Pancreas (tissue), 10 donors: ENCODE data around the gene ACSF3. TPM values are rescaled to one million over a fixed set of nuclear protein-coding genes. Genes with fewer than 3 reads are reported as not detected.
"Not testable (repeated sequence)": the region's sequence is repeated elsewhere in the genome, so short reads cannot be mapped to it uniquely, and the experiment has no call there.

Experiments used
- ATAC-seq, 4 donors: fragments of 200-7000 bp; cut with Tn5 transposase; one replicate each; pipeline versions ENCODE4 v1.8.0 to v1.9.1; 2020; ENCODE audit warnings: mild to moderate bottlenecking in 4 of 4, moderate library complexity in 4 of 4
- DNase-seq, 6 donors: peaks; one replicate each; pipeline ENCODE4 v3.0.0-alpha.2; 2020
- FAIRE-seq: peaks from 2 replicates; lab custom pipeline; 2012; peaks lifted over from hg19 to GRCh38; lab: Jason Lieb, UNC
- H3K27ac ChIP-seq, 4 donors: fragments of 200-600 bp; sonication (generic); 1 replicate in 3 of 4; 2 replicates in 1 of 4; pipeline versions ENCODE4 v1.5.0 to v1.8.0; 2020
- H3K27me3 ChIP-seq, 4 donors: fragments of 200-600 bp; one replicate each; pipeline ENCODE4 v1.8.0; 2021
- H3K36me3 ChIP-seq, 3 donors: fragments of 200-600 bp; sonication (generic) in 1 of 3; one replicate each; pipeline versions ENCODE4 v1.5.0 to v1.8.0; 2020 to 2021
- H3K4me1 ChIP-seq, 3 donors: fragments of 200-600 bp; one replicate each; pipeline ENCODE4 v1.8.0; 2021
- H3K4me3 ChIP-seq, 4 donors: fragments of 200-600 bp; sonication (generic) in 2 of 4; one replicate each; pipeline versions ENCODE4 v1.5.0 to v1.8.0; 2020 to 2021
- H3K9me3 ChIP-seq, 4 donors: fragments of 200-600 bp; one replicate each; pipeline ENCODE4 v1.8.0; 2021
- WGBS, 2 donors: extraction: QIAGEN DNeasy Blood & Tissue Kit; methylation state at CpG; one replicate each; pipeline ENCODE4 v1.1.7; 2013; 5-methylcytosine and 5-hydroxymethylcytosine counted together
- intact Hi-C, 3 donors: fragments of 100-400 bp; cut with DNase I; formaldehyde crosslinking; loops; one replicate each; pipeline versions ENCODE4 v1.11.1 to v1.14.2; 2022
- polyA plus RNA-seq, 2 donors: library from polyadenylated mRNA; stranded (reverse); fragments of 200-250 nt; gene quantifications; one replicate each; pipeline ENCODE4 v1.2.3, GENCODE V29; 2013
- total RNA-seq, 6 donors: library from RNA; stranded (reverse); fragmentation: NEBNext Ultra II Directional in 4 of 6; extraction: Animal tissue kit (Norgen Biotek cat#: 25700) in 4 of 6; gene quantifications; one replicate each; pipeline versions ENCODE4 v1.2.1 to v1.2.4, GENCODE V29; 2021 to 2023
- TF ChIP-seq, protein P1 (sequence below), 4 donors: fragments of 200-600 bp; sonication (generic) in 3 of 4; IDR thresholded peaks; one replicate each; pipeline versions ENCODE4 v1.5.0 to v1.8.0; 2021; ENCODE audit warnings: antibody characterized with exemption in 4 of 4
- donor health status: healthy with polysubstance abuse.
- donor health status: DM: no; HTN: no; CAD: no; lungs with moderate emphysema.
- donor health status: DM: no; HTN: no; CAD: no.
- donor health status: control.
- donor health status: control.
- donor health status: Bipolar disorder and iron deficiency.
- donor health status: DM: yes; HTN: yes; CAD: no.
- donor health status: DM: no; HTN: no; CAD: no.
- donor health status: DM: no; HTN: no; CAD: no.
- donor health status: DM: yes; HTN: yes; CAD: no.

The ACSF3 gene
- total and polyA plus RNA-seq, 8 donors = 17.3 to 36.9 (median 20.8) TPM

DNA sequence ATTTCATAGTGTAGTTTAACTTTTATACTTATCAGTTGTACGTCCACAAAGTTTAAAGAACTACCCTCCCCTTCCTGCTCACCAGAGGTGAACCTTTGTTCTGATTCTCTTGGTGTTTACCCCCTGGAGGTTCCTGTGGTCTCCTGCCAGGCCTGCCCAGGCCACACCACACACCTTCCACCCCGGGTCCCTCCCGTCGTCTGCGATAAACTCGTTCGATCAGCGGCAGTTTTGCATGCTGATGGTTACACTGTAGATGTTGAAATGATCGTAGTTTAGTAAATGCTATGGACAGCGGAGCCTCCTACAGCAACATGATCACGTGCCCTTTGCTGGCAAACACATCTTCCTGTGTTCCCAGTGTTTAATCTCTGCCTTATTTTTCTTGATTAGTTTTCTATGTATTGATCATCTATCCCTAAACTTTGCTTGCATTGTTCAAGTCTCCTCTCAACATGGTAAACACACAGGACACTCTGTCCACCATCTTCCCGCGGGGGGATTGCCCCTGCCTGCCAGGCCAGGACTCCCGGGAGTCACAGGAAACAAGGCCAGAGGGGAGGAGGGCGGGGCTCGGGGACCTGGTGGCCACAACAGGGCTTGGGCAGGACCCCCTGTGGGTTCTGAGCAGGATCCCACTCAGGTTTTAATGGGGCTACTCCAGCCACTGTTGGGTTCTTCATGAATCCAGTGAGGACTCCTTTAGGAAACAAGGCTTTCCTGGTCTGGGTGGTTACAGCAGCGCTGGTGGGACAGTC is 2.8 kb upstream of the ACSF3 start:
- Histone ChIP-seq H3K36me3 (no peaks in the 10 kb centered on the region), H3K4me1 (peaks cover 0 to 13% (median 8%) of the 10 kb centered on the region in 3 donors)
- intact Hi-C loops = no loop called here

DNA sequence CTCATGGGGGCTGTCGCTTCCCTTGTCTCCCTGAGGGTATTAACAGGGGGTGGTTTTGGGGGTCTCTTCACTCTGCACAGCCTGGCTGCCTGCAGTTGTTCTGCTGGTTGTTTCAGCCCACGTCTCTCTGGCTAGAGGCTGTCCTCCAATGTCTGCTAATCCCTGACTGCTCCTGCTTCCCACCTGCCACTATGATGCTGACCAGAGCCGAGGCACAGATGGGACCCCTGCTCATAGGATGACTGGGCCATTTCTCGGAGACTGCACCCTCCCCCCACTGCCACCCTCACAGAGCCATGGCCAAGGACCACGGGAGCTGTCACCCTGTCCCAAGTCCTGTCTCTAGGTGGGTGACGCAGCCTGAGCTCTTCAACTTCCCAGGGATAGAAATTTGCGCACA is 1.6 kb upstream of the ACSF3 start:
- TF ChIP-seq, protein P1, sequence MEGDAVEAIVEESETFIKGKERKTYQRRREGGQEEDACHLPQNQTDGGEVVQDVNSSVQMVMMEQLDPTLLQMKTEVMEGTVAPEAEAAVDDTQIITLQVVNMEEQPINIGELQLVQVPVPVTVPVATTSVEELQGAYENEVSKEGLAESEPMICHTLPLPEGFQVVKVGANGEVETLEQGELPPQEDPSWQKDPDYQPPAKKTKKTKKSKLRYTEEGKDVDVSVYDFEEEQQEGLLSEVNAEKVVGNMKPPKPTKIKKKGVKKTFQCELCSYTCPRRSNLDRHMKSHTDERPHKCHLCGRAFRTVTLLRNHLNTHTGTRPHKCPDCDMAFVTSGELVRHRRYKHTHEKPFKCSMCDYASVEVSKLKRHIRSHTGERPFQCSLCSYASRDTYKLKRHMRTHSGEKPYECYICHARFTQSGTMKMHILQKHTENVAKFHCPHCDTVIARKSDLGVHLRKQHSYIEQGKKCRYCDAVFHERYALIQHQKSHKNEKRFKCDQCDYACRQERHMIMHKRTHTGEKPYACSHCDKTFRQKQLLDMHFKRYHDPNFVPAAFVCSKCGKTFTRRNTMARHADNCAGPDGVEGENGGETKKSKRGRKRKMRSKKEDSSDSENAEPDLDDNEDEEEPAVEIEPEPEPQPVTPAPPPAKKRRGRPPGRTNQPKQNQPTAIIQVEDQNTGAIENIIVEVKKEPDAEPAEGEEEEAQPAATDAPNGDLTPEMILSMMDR (IDR thresholded peaks at IDR 0.05) = no peak
- FAIRE-seq = no peak
- Histone ChIP-seq H3K4me3 (no peak overlapping the region), H3K27ac (no peak overlapping the region), H3K4me1 (peaks cover 0 to 13% (median 8%) of the 10 kb centered on the region in 3 donors), H3K27me3 (no peaks in the 10 kb centered on the region), H3K9me3 (no peaks in the 10 kb centered on the region), H3K36me3 (no peaks in the 10 kb centered on the region)
- peak in 1 of 6 donors; percentile 39 for DNase-seq
- no peak for ATAC-seq
- 55 to 68% methylated on average over 7 of the region's 7 CpGs for WGBS, 2 donors
- intact Hi-C loops = no loop called here

More for the DNA sequence above, 2.8 kb upstream of the ACSF3 start:
- FAIRE-seq = no peak
- DNase-seq = peak in 1 of 6 donors; percentile 32
- H3K27ac ChIP-seq = no peak overlapping the region
- no peaks in the 10 kb centered on the region for H3K27me3 ChIP-seq
- WGBS, 2 donors = 43 to 46% methylated on average over 17 of the region's 17 CpGs
- no peak overlapping the region for H3K4me3 ChIP-seq
- TF ChIP-seq, protein P1 (IDR thresholded peaks at IDR 0.05) = no peak
- ATAC-seq = no peak
- no peaks in the 10 kb centered on the region for H3K9me3 ChIP-seq

DNA sequence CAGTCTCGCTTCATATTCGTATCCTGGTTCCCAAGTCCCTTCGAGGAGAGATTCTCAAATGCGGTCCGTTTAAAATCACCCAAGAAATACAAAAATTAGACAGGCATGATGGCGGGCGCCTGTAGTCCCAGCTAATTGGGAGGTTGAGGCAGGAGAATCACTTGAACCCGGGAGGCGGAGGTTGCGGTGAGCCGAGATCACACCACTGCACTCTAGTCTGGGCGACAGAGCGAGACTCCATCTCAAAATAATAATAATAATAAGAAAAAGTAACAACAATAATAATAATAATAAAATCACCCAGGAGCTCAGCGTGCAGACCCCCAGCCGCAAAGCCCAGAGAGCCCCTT is 425 bp upstream of the ACSF3 start:
- WGBS, 2 donors = 55 to 57% methylated on average over 15 of the region's 15 CpGs
- FAIRE-seq, DNase-seq, H3K9me3 ChIP-seq, H3K27me3 ChIP-seq, H3K36me3 ChIP-seq, ATAC-seq, intact Hi-C loops: not testable (repeated sequence)
- Histone ChIP-seq H3K27ac (peak overlapping the region in 2 of 4 donors; percentile 30 to 33), H3K4me3 (peak overlapping the region; percentile 74 to 90 (median 82)), H3K4me1 (peaks cover 0 to 13% (median 13%) of the 10 kb centered on the region in 3 donors)

DNA sequence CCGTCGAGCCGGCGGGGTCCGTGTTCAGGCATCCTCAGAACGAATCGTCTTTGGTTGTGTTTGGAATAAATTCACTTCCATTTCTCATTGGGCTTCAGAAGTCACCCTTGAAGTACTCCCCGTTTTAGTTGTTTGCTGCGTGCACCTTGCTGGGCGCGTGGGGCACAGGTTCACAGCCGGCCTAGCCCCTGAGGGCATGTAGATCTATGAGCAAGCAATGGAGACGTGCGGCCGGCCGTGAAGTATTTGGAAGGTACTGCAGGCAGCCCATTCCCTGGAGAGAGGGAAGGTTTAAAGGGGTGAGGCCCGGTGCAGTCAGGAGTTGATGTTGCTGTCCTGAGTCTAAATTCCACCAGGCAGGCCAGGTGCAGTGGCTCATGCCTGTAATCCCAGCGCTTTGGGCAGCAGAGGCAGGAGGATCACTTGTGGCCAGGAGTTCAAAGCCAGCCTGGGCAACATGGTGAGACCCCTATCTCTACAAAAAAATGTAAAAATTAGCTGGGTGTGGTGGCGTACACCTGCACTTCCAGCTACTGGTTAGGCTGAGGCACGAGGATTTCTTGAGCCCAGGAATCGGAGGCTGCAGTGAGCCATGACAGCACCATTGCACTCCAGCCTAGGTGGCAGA is 714 bp downstream of the ACSF3 start:
- no peak for FAIRE-seq
- peaks cover 0 to 13% (median 13%) of the 10 kb centered on the region in 3 donors for H3K4me1 ChIP-seq
- H3K27me3 ChIP-seq = no peaks in the 10 kb centered on the region

GRCh38 chr16:89094880-89095258 is 1.2 kb downstream of the ACSF3 start:
- H3K27ac ChIP-seq = no peak overlapping the region
- peak overlapping the region in 2 of 4 donors; percentile 83 to 90 for H3K4me3 ChIP-seq
- WGBS, 2 donors = 62 to 73% methylated on average over 8 of the region's 8 CpGs
- H3K9me3 ChIP-seq = no peaks in the 10 kb centered on the region
- no peaks in the 10 kb centered on the region for H3K27me3 ChIP-seq
- no peaks in the 10 kb centered on the region for H3K36me3 ChIP-seq
- intact Hi-C loops = no loop called here
- ATAC-seq = no peak
- FAIRE-seq = no peak
- TF ChIP-seq, protein P1 (IDR thresholded peaks at IDR 0.05) = no peak
- H3K4me1 ChIP-seq = peaks cover 0 to 13% (median 13%) of the 10 kb centered on the region in 3 donors
- DNase-seq = peak in 1 of 6 donors; percentile 34

More for the DNA sequence above, 714 bp downstream of the ACSF3 start:
- H3K4me3 ChIP-seq = peak overlapping the region; percentile 74 to 90 (median 82)
- WGBS, 2 donors = 10 to 12% methylated on average over 21 of the region's 21 CpGs
- H3K27ac ChIP-seq = peak overlapping the region in 1 of 4 donors; percentile 33
- intact Hi-C loops = no loop called here
- ATAC-seq (peak in 1 of 4 donors; percentile 4), DNase-seq (peak in 1 of 6 donors; percentile 48)
- TF ChIP-seq, protein P1 (IDR thresholded peaks at IDR 0.05) = no peak
- H3K36me3 ChIP-seq = no peaks in the 10 kb centered on the region
- H3K9me3 ChIP-seq = no peaks in the 10 kb centered on the region
